Measurements from ENCODE around the gene FSTL3.

FSTL3 gene

GRCh38 chr19:709196-709964 lies 33.2 kb downstream of the FSTL3 start:
- H3K27me3 ChIP-seq (ENCODE audit: insufficient read depth, poor library complexity, severe bottlenecking), result peaks cover 34% of the 10 kb centered on the region
- TF ChIP-seq, protein P1, sequence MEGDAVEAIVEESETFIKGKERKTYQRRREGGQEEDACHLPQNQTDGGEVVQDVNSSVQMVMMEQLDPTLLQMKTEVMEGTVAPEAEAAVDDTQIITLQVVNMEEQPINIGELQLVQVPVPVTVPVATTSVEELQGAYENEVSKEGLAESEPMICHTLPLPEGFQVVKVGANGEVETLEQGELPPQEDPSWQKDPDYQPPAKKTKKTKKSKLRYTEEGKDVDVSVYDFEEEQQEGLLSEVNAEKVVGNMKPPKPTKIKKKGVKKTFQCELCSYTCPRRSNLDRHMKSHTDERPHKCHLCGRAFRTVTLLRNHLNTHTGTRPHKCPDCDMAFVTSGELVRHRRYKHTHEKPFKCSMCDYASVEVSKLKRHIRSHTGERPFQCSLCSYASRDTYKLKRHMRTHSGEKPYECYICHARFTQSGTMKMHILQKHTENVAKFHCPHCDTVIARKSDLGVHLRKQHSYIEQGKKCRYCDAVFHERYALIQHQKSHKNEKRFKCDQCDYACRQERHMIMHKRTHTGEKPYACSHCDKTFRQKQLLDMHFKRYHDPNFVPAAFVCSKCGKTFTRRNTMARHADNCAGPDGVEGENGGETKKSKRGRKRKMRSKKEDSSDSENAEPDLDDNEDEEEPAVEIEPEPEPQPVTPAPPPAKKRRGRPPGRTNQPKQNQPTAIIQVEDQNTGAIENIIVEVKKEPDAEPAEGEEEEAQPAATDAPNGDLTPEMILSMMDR (IDR thresholded peaks at IDR 0.05; ENCODE audit: poor library complexity, severe bottlenecking), result no peak
- H3K27ac ChIP-seq (ENCODE audit: poor library complexity, severe bottlenecking), result no peak overlapping the region
- DNase-seq (ENCODE audit: low spot score), result no peak
- no peaks in the 10 kb centered on the region for H3K4me1 ChIP-seq (ENCODE audit: insufficient read depth, poor library complexity, severe bottlenecking)
- no peak for ATAC-seq (ENCODE audit: low read depth)
- peak overlapping the region; percentile 22 for H3K4me3 ChIP-seq (ENCODE audit: severe bottlenecking)
- peaks cover 4% of the 10 kb centered on the region for H3K9me3 ChIP-seq (ENCODE audit: severe bottlenecking)
- no peaks in the 10 kb centered on the region for H3K36me3 ChIP-seq (ENCODE audit: low read depth)

DNA sequence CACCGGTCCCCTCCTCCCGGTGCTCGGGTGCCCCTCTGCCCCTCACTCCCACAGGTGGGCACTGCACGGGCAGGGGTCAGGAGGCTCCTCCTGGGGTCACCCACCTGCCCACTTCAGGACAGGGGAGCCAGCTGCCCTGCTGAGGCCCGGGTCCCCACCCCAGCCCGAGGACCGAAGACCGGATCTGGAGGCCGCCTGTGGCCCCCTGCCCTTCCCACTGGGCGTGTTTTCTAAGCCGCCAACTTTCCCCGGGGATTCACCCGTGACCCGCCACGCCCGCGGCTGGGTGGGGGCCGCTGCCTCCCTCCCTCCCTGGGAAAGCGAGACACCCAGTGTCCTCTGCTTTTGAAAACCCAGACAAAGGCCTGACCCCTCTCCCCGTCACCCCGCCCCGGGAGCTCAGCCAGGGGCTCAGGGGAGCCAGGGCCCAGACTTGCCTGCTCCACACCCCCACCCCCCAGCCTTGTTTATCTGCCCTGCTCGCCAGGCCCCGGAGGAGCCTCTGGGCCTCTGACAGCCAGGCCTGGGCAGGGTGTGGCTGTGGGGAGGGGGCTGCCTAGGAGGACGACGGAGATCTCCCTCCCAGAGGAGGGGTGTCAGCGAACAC lies 33.9 kb downstream of the FSTL3 start:
- peaks cover 4% of the 10 kb centered on the region for H3K9me3 ChIP-seq (ENCODE audit: severe bottlenecking)
- no peaks in the 10 kb centered on the region for H3K36me3 ChIP-seq (ENCODE audit: low read depth)
- ATAC-seq (ENCODE audit: low read depth) (no peak), DNase-seq (ENCODE audit: low spot score) (no peak)
- no peak overlapping the region for H3K4me3 ChIP-seq (ENCODE audit: severe bottlenecking)
- H3K4me1 ChIP-seq (ENCODE audit: insufficient read depth, poor library complexity, severe bottlenecking), result no peaks in the 10 kb centered on the region
- peaks cover 34% of the 10 kb centered on the region for H3K27me3 ChIP-seq (ENCODE audit: insufficient read depth, poor library complexity, severe bottlenecking)
- TF ChIP-seq, protein P1 (IDR thresholded peaks at IDR 0.05; ENCODE audit: poor library complexity, severe bottlenecking), result no peak
- H3K27ac ChIP-seq (ENCODE audit: poor library complexity, severe bottlenecking), result no peak overlapping the region

DNA sequence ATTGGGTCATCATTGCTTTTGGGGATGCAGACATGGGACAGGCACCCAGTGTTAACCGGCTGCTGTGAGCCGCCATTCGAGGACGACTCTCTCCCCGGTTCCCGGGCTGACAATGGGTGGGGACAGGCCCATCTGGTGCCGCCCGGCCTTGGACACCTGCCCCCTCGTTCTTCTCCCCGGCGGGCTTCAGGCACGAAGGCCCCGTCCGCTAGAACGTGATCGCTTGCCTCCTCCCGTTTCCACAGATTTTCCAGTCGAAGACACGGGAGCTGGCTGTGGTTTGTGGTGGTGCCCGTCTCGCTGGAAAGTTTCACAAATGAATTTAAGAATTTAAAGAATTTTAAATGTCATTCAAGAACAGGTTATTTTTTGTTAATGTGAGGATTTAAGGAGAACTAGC lies 34.6 kb downstream of the FSTL3 start:
- Histone ChIP-seq H3K9me3 (ENCODE audit: severe bottlenecking) (peaks cover 4% of the 10 kb centered on the region), H3K27ac (ENCODE audit: poor library complexity, severe bottlenecking) (no peak overlapping the region), H3K27me3 (ENCODE audit: insufficient read depth, poor library complexity, severe bottlenecking) (peaks cover 34% of the 10 kb centered on the region), H3K4me3 (ENCODE audit: severe bottlenecking) (no peak overlapping the region), H3K4me1 (ENCODE audit: insufficient read depth, poor library complexity, severe bottlenecking) (no peaks in the 10 kb centered on the region), H3K36me3 (ENCODE audit: low read depth) (no peaks in the 10 kb centered on the region)
- TF ChIP-seq, protein P1 (IDR thresholded peaks at IDR 0.05; ENCODE audit: poor library complexity, severe bottlenecking), result no peak
- ATAC-seq (ENCODE audit: low read depth), result no peak
- DNase-seq (ENCODE audit: low spot score), result no peak

GRCh38 chr19:711254-711653 lies 35.1 kb downstream of the FSTL3 start:
- Histone ChIP-seq H3K4me3 (ENCODE audit: severe bottlenecking) (no peak overlapping the region), H3K27ac (ENCODE audit: poor library complexity, severe bottlenecking) (no peak overlapping the region), H3K27me3 (ENCODE audit: insufficient read depth, poor library complexity, severe bottlenecking) (peaks cover 34% of the 10 kb centered on the region), H3K9me3 (ENCODE audit: severe bottlenecking) (peaks cover 4% of the 10 kb centered on the region), H3K4me1 (ENCODE audit: insufficient read depth, poor library complexity, severe bottlenecking) (no peaks in the 10 kb centered on the region), H3K36me3 (ENCODE audit: low read depth) (no peaks in the 10 kb centered on the region)
- ATAC-seq (ENCODE audit: low read depth), result no peak
- TF ChIP-seq, protein P1 (IDR thresholded peaks at IDR 0.05; ENCODE audit: poor library complexity, severe bottlenecking), result no peak
- no peak for DNase-seq (ENCODE audit: low spot score)

DNA sequence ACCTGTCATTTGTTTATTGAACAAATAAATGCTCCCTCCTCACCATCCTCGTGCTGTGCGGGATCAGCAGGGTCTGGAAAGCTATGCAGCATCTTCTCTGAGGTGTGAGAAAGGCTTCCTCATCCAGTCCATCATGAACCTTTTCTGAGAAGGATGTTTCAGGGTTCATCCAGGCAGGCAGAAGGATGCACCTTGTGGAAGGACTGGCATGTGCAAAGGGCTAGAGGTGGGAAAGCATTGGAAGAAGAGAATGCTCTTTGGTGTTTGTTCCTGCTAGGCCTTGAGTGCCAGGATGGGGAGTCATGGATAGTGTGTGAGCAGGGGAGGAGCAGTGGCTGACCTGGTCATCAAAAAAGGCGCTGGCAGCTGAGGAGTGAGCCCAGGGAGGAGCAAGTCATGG lies 39.2 kb downstream of the FSTL3 start:
- no peak overlapping the region for H3K27ac ChIP-seq (ENCODE audit: poor library complexity, severe bottlenecking)
- H3K4me3 ChIP-seq (ENCODE audit: severe bottlenecking), result no peak overlapping the region
- DNase-seq (ENCODE audit: low spot score) (no peak), ATAC-seq (ENCODE audit: low read depth) (no peak)
- H3K27me3 ChIP-seq (ENCODE audit: insufficient read depth, poor library complexity, severe bottlenecking), result peaks cover 10% of the 10 kb centered on the region
- no peaks in the 10 kb centered on the region for H3K9me3 ChIP-seq (ENCODE audit: severe bottlenecking)
- no peaks in the 10 kb centered on the region for H3K4me1 ChIP-seq (ENCODE audit: insufficient read depth, poor library complexity, severe bottlenecking)
- H3K36me3 ChIP-seq (ENCODE audit: low read depth), result no peaks in the 10 kb centered on the region
- TF ChIP-seq, protein P1 (IDR thresholded peaks at IDR 0.05; ENCODE audit: poor library complexity, severe bottlenecking), result no peak
